Measurements from ENCODE around the gene RAD9B. TPM values are rescaled to one million over a fixed set of nuclear protein-coding genes. Genes with fewer than 3 reads are reported as not detected.

The RAD9B gene
- total RNA-seq, 1 experiment from 2014 or later, result 0.40 TPM

- peak overlapping the region; percentile 75 for H3K4me2 ChIP-seq (ENCODE audit: low read length)
- H3K27ac ChIP-seq (ENCODE audit: low read length), result peak overlapping the region; percentile 92
- peak overlapping the region; percentile 55 for H3K9ac ChIP-seq (ENCODE audit: low read length)
- POLR2A ChIA-PET (ENCODE audit: unreplicated experiment), result no interaction called here
- H3K9me3 ChIP-seq (ENCODE audit: low read length), result no peaks in the 10 kb centered on the region
- peaks cover 21% of the 10 kb centered on the region for H3F3A ChIP-seq (ENCODE audit: low read length, unreplicated experiment)
- intact Hi-C loops (cut with micrococcal nuclease), result loop anchor here (1.0 to 2.0 kb wide), 4 partner anchors 13 to 153 kb away; partner anchors contain the start of genes FAM216A and GPN3
- no peaks in the 10 kb centered on the region for H3K9me2 ChIP-seq (replicated peaks; ENCODE audit: low read length)
- DNase-seq (no peak), ATAC-seq (peak; percentile 10)
- TF ChIP-seq EZH2 (IDR thresholded peaks at IDR 0.05; ENCODE audit: low read length, unreplicated experiment) (no peak), CTCF (conservative IDR thresholded peaks at IDR 0.05; ENCODE audit: low read depth, low read length) (no peak), EZH2phosphoT487 (IDR thresholded peaks at IDR 0.05; ENCODE audit: borderline replicate concordance, low read length) (no peak)
- H3K27me3 ChIP-seq (ENCODE audit: low read length), result no peaks in the 10 kb centered on the region
- BruUV-seq (replicated peaks), result no TSS peak
- peak overlapping the region; percentile 32 for H3K4me3 ChIP-seq (ENCODE audit: low read length)
- CTCF ChIA-PET, result interaction anchor here (0.9 kb wide), 1 partner anchor 33 kb away, joined by 3 read pairs; no protein-coding TSS in a partner anchor
- peaks cover 27% of the 10 kb centered on the region for H3K4me1 ChIP-seq (ENCODE audit: insufficient read depth, low read length)
- H4K20me1 ChIP-seq (ENCODE audit: low read length), result peaks cover 14% of the 10 kb centered on the region
- no peak overlapping the region for H2AFZ ChIP-seq (ENCODE audit: low read length)
- peaks cover 64% of the 10 kb centered on the region for H3K79me2 ChIP-seq (ENCODE audit: low read length)
- peaks cover 34% of the 10 kb centered on the region for H3K36me3 ChIP-seq (ENCODE audit: low read depth, low read length)
These were observed 43.7 kb downstream of the RAD9B start for GRCh38 chr12:110545812-110546211.

DNA sequence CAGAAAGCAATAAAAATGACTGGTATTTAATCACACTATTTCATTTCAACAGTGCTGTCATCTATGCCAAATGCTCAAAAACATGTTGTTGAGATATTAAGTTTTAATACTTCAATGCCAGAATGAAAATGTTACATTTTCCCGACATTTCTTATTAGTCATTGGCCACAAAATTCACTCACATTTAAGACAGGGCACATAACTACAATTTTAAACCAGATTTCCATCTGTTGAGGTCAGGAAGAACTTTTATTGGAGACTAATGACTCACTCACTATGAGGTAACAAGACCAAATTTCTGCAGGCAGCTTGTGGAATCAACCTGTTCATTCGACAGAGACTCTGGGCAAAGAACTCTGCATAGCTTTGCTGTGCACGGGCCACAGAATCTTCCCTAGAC, 44.2 kb downstream of the RAD9B start:
- peak; percentile 97 for DNase-seq
- TF ChIP-seq EZH2 (IDR thresholded peaks at IDR 0.05; ENCODE audit: low read length, unreplicated experiment), result no peak
- TF ChIP-seq CTCF (conservative IDR thresholded peaks at IDR 0.05; ENCODE audit: low read depth, low read length), result no peak
- TF ChIP-seq EZH2phosphoT487 (IDR thresholded peaks at IDR 0.05; ENCODE audit: borderline replicate concordance, low read length), result no peak
- Histone ChIP-seq H3K9ac (ENCODE audit: low read length) (peak overlapping the region; percentile 55), H3K27ac (ENCODE audit: low read length) (peak overlapping the region; percentile 92), H3K9me3 (ENCODE audit: low read length) (no peaks in the 10 kb centered on the region), H3F3A (ENCODE audit: low read length, unreplicated experiment) (peaks cover 21% of the 10 kb centered on the region), H3K79me2 (ENCODE audit: low read length) (peaks cover 69% of the 10 kb centered on the region), H3K4me3 (ENCODE audit: low read length) (peak overlapping the region; percentile 32; the same call in 1 of the 2 replicates), H2AFZ (ENCODE audit: low read length) (no peak overlapping the region), H3K27me3 (ENCODE audit: low read length) (no peaks in the 10 kb centered on the region), H3K4me1 (ENCODE audit: insufficient read depth, low read length) (peaks cover 27% of the 10 kb centered on the region), H4K20me1 (ENCODE audit: low read length) (peaks cover 14% of the 10 kb centered on the region), H3K4me2 (ENCODE audit: low read length) (peak overlapping the region; percentile 75), H3K9me2 (replicated peaks; ENCODE audit: low read length) (no peaks in the 10 kb centered on the region), H3K36me3 (ENCODE audit: low read depth, low read length) (peaks cover 39% of the 10 kb centered on the region)
- ChIA-PET CTCF (interaction anchor here (0.6 to 0.9 kb wide), 2 partner anchors 33 to 491 kb away, joined by 3 to 13 read pairs; no protein-coding TSS in a partner anchor), POLR2A (ENCODE audit: unreplicated experiment) (no interaction called here)
- intact Hi-C loops (cut with micrococcal nuclease), result loop anchor here (1.0 to 2.0 kb wide), 4 partner anchors 13 to 152 kb away; partner anchors contain the start of genes FAM216A and GPN3
- ATAC-seq, result peak; percentile 76
- no TSS peak for BruUV-seq (replicated peaks)

GRCh38 chr12:110547090-110547489, 45.0 kb downstream of the RAD9B start:
- Histone ChIP-seq H3K9ac (ENCODE audit: low read length) (peak overlapping the region; percentile 5; the same call in 1 of the 2 replicates), H3K27ac (ENCODE audit: low read length) (peak overlapping the region; percentile 92), H3K27me3 (ENCODE audit: low read length) (no peaks in the 10 kb centered on the region), H2AFZ (ENCODE audit: low read length) (no peak overlapping the region), H3K4me1 (ENCODE audit: insufficient read depth, low read length) (peaks cover 27% of the 10 kb centered on the region), H3F3A (ENCODE audit: low read length, unreplicated experiment) (peaks cover 21% of the 10 kb centered on the region), H3K9me2 (replicated peaks; ENCODE audit: low read length) (no peaks in the 10 kb centered on the region), H3K79me2 (ENCODE audit: low read length) (peaks cover 70% of the 10 kb centered on the region), H4K20me1 (ENCODE audit: low read length) (peaks cover 14% of the 10 kb centered on the region), H3K4me3 (ENCODE audit: low read length) (peak overlapping the region; percentile 30; the same call in 1 of the 2 replicates), H3K9me3 (ENCODE audit: low read length) (no peaks in the 10 kb centered on the region), H3K4me2 (ENCODE audit: low read length) (peak overlapping the region; percentile 67), H3K36me3 (ENCODE audit: low read depth, low read length) (peaks cover 38% of the 10 kb centered on the region)
- no TSS peak for BruUV-seq (replicated peaks)
- POLR2A ChIA-PET (ENCODE audit: unreplicated experiment), result no interaction called here
- ATAC-seq (peak; percentile 12; the same call in 1 of the 2 replicates), DNase-seq (no peak)
- intact Hi-C loops (cut with micrococcal nuclease), result loop anchor here (2.0 kb wide), 2 partner anchors 78 to 152 kb away; partner anchors contain the start of genes FAM216A and GPN3
- TF ChIP-seq EZH2phosphoT487 (IDR thresholded peaks at IDR 0.05; ENCODE audit: borderline replicate concordance, low read length) (no peak), EZH2 (IDR thresholded peaks at IDR 0.05; ENCODE audit: low read length, unreplicated experiment) (no peak), CTCF (conservative IDR thresholded peaks at IDR 0.05; ENCODE audit: low read depth, low read length) (no peak)
- CTCF ChIA-PET, result interaction anchor here (0.6 to 0.9 kb wide), 2 partner anchors 34 to 491 kb away, joined by 3 to 13 read pairs; no protein-coding TSS in a partner anchor
